HCT116 (cell line): ENCODE data around the gene RIPOR3.

ENCODE experiments used
- CBX3 ChIP-seq: IDR thresholded peaks from 2 replicates; pipeline ENCODE4 v1.6.1; 2012; ENCODE audit warnings: low read depth
- EZH2 ChIP-seq: fragments of 200-600 bp; sonication (generic); IDR thresholded peaks from 2 replicates; pipeline ENCODE4 v1.6.1; 2017; ENCODE audit warnings: antibody characterized with exemption, mixed run types
- JUND ChIP-seq: IDR thresholded peaks from 2 replicates; pipeline ENCODE4 v1.6.1; 2012
- POLR2A ChIP-seq: IDR thresholded peaks from 2 replicates; pipeline ENCODE4 v1.7.0; 2011; ENCODE audit warnings: borderline replicate concordance; ENCODE audit not compliant: insufficient read depth, insufficient read length; ENCODE audit errors: extremely low read depth
- RAD21 ChIP-seq: IDR thresholded peaks from 2 replicates; pipeline ENCODE4 v1.6.1; 2012; ENCODE audit warnings: low read depth, mild to moderate bottlenecking
- SIN3A ChIP-seq: IDR thresholded peaks from 2 replicates; pipeline ENCODE4 v1.6.1; 2012; ENCODE audit warnings: low read depth
- SP1 ChIP-seq: IDR thresholded peaks from 2 replicates; pipeline ENCODE4 v1.6.1; 2012; ENCODE audit warnings: low read depth
- TF ChIP-seq, protein P1 (sequence below): IDR thresholded peaks from 2 replicates; pipeline ENCODE4 v1.6.1; 2012
- TF ChIP-seq, protein P2 (sequence below): IDR thresholded peaks from 2 replicates; pipeline ENCODE4 v1.6.1; 2012
- TF ChIP-seq, protein P3 (sequence below), 3 experiments: fragments of 200-600 bp in 1 of 3; sonication (generic) in 1 of 3; IDR thresholded peaks in 2 of 3; conservative IDR thresholded peaks in 1 of 3; 2 replicates each; pipeline ENCODE4 v1.5.1; 2012 to 2017; ENCODE audit warnings: low read depth in 2 of 3, low read length in 2 of 3, antibody characterized with exemption in 1 of 3, borderline replicate concordance in 1 of 3, control low read depth in 1 of 3, mild to moderate bottlenecking in 1 of 3, mixed read lengths in 1 of 3, mixed run types in 1 of 3, moderate library complexity in 1 of 3; ENCODE audit not compliant: insufficient read depth in 1 of 3
- TF ChIP-seq, protein P4 (sequence below): IDR thresholded peaks from 2 replicates; pipeline ENCODE4 v1.6.1; 2011; ENCODE audit warnings: mild to moderate bottlenecking, low read length, moderate library complexity; ENCODE audit not compliant: insufficient replicate concordance; ENCODE audit errors: extremely low read depth
- TF ChIP-seq, protein P5 (sequence below): IDR thresholded peaks from 2 replicates; pipeline ENCODE4 v1.6.1; 2012; ENCODE audit warnings: low read depth

DNA sequence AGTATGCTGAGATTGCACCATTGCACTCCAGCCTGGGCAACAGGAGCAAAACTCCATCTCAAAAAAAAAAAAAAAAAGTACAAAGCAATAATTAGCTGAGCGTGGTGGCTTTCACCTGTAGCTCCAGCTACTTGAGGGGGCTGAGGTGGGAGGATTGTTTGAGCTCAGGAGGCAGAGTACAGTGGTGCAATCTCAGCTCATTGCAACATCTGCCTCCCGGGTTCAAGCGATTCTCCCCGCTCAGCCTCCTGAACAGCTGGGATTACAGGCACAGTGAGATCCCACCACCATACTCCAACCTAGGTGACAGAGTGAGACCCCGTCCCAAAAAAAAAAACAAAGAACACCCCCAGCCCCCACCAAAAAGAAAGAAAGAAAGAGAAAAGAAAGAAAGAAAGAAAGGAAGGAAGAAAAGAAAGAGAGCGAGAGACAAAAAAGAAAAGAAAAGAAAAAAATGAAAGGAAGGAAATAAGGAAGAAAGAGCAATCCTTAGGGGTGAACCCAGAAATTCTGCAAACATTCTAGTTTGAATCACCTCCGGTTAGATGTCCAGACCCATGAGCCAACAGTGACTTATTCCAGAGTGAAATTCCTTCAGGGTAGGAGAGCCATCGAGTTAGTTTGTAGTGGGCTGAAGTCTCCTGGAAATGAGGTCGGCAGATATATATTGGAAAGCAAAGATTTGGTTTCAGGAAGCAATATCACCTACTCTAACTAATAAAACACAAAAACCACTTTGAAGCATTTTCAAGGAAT lies 3.2 kb upstream of the RIPOR3 start:
- TF ChIP-seq, protein P1, sequence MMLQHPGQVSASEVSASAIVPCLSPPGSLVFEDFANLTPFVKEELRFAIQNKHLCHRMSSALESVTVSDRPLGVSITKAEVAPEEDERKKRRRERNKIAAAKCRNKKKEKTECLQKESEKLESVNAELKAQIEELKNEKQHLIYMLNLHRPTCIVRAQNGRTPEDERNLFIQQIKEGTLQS, result no peak
- TF ChIP-seq, protein P2, sequence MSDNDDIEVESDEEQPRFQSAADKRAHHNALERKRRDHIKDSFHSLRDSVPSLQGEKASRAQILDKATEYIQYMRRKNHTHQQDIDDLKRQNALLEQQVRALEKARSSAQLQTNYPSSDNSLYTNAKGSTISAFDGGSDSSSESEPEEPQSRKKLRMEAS, result no peak
- TF ChIP-seq, protein P3, sequence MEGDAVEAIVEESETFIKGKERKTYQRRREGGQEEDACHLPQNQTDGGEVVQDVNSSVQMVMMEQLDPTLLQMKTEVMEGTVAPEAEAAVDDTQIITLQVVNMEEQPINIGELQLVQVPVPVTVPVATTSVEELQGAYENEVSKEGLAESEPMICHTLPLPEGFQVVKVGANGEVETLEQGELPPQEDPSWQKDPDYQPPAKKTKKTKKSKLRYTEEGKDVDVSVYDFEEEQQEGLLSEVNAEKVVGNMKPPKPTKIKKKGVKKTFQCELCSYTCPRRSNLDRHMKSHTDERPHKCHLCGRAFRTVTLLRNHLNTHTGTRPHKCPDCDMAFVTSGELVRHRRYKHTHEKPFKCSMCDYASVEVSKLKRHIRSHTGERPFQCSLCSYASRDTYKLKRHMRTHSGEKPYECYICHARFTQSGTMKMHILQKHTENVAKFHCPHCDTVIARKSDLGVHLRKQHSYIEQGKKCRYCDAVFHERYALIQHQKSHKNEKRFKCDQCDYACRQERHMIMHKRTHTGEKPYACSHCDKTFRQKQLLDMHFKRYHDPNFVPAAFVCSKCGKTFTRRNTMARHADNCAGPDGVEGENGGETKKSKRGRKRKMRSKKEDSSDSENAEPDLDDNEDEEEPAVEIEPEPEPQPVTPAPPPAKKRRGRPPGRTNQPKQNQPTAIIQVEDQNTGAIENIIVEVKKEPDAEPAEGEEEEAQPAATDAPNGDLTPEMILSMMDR (IDR thresholded peaks at IDR 0.05 in 2 of 3, conservative IDR thresholded peaks at IDR 0.05 in 1 of 3; ENCODE audit: borderline replicate concordance in 1 of 3, insufficient read depth in 1 of 3, low read depth in 2 of 3, low read length in 2 of 3), result no peak
- no peak for TF ChIP-seq POLR2A
- no peak for TF ChIP-seq SIN3A
- TF ChIP-seq SP1, result no peak
- no peak for TF ChIP-seq RAD21
- TF ChIP-seq JUND, result no peak
- TF ChIP-seq EZH2, result no peak
- no peak for TF ChIP-seq CBX3
- TF ChIP-seq, protein P4, sequence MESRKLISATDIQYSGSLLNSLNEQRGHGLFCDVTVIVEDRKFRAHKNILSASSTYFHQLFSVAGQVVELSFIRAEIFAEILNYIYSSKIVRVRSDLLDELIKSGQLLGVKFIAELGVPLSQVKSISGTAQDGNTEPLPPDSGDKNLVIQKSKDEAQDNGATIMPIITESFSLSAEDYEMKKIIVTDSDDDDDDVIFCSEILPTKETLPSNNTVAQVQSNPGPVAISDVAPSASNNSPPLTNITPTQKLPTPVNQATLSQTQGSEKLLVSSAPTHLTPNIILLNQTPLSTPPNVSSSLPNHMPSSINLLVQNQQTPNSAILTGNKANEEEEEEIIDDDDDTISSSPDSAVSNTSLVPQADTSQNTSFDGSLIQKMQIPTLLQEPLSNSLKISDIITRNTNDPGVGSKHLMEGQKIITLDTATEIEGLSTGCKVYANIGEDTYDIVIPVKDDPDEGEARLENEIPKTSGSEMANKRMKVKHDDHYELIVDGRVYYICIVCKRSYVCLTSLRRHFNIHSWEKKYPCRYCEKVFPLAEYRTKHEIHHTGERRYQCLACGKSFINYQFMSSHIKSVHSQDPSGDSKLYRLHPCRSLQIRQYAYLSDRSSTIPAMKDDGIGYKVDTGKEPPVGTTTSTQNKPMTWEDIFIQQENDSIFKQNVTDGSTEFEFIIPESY, result no peak
- TF ChIP-seq, protein P5, sequence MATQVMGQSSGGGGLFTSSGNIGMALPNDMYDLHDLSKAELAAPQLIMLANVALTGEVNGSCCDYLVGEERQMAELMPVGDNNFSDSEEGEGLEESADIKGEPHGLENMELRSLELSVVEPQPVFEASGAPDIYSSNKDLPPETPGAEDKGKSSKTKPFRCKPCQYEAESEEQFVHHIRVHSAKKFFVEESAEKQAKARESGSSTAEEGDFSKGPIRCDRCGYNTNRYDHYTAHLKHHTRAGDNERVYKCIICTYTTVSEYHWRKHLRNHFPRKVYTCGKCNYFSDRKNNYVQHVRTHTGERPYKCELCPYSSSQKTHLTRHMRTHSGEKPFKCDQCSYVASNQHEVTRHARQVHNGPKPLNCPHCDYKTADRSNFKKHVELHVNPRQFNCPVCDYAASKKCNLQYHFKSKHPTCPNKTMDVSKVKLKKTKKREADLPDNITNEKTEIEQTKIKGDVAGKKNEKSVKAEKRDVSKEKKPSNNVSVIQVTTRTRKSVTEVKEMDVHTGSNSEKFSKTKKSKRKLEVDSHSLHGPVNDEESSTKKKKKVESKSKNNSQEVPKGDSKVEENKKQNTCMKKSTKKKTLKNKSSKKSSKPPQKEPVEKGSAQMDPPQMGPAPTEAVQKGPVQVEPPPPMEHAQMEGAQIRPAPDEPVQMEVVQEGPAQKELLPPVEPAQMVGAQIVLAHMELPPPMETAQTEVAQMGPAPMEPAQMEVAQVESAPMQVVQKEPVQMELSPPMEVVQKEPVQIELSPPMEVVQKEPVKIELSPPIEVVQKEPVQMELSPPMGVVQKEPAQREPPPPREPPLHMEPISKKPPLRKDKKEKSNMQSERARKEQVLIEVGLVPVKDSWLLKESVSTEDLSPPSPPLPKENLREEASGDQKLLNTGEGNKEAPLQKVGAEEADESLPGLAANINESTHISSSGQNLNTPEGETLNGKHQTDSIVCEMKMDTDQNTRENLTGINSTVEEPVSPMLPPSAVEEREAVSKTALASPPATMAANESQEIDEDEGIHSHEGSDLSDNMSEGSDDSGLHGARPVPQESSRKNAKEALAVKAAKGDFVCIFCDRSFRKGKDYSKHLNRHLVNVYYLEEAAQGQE, result no peak
